GM13977 (cell line): ENCODE measurements around the gene HS1BP3.
A peak's percentile ranks its signal among the peaks of the same experiment; 100 is the strongest.

Source experiments
- DNase-seq: peaks from one replicate; pipeline ENCODE4 v3.0.0; 2012; ENCODE audit warnings: low spot score
- CTCF ChIP-seq: IDR thresholded peaks from 2 replicates; pipeline ENCODE4 v1.5.1; 2012; ENCODE audit warnings: mild to moderate bottlenecking, control low read depth; ENCODE audit not compliant: insufficient read depth; ENCODE audit errors: extremely low read depth, missing control alignments
- in situ Hi-C: fragments of 300-500 bp; cut with MboI; formaldehyde crosslinking; loops from one replicate; pipeline ENCODE4 v1.12.0; 2022; ENCODE audit warnings: low sequenced_read_pairs, low pct_unique_long_range_greater_than_20kb, mixed read lengths, inconsistent platforms; ENCODE audit not compliant: unreplicated experiment

Gene HS1BP3, protein sequence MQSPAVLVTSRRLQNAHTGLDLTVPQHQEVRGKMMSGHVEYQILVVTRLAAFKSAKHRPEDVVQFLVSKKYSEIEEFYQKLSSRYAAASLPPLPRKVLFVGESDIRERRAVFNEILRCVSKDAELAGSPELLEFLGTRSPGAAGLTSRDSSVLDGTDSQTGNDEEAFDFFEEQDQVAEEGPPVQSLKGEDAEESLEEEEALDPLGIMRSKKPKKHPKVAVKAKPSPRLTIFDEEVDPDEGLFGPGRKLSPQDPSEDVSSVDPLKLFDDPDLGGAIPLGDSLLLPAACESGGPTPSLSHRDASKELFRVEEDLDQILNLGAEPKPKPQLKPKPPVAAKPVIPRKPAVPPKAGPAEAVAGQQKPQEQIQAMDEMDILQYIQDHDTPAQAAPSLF

GRCh38 chr2:20650877-20651730 is at the start of gene HS1BP3:
Gene HS1BP3 (minus strand): TSS chr2:20651098. CDS start chr2:20651063, 35 bp downstream.
- DNase-seq, result peak; percentile 98
- in situ Hi-C loops, result no loop called here
- peak; percentile 97 for TF ChIP-seq CTCF

DNA sequence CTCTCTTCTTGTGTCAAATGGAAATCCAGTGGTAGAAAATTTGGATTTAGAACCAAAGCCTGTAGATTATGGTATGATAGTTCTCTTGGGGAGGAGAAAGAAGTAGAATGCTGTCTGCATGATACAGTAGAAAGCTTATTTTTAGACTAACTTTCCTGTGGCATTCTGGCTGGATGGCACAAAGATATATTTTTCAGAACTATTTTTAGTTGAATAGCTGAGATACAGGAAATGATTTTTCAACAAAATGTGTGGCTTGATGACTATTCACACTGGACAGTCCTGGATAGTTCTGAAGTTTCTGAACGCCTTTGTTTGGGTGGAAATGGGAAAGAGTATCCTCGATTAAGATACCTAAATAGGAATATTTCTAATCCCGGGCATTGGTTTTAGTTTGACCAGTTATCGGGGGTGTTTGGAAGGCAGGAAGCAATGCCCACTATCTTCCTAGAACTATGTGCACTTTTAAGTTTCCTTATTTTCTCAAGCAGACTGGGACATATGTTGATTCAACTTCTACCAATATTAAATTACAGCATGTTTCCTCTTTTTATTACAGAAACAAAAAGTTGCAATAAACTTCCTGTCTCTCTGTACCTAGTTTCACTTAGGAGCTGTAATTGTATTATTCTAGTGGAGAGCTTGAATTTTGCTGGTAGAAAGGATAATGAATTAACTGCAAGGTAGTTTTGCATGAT is 48.2 kb upstream of the HS1BP3 start:
- no peak for TF ChIP-seq CTCF
- no peak for DNase-seq
- in situ Hi-C loops, result no loop called here

- in situ Hi-C loops, result no loop called here
- DNase-seq, result no peak
- no peak for TF ChIP-seq CTCF
Observed at GRCh38 chr2:20697322-20697934, 46.5 kb upstream of the HS1BP3 start.

DNA sequence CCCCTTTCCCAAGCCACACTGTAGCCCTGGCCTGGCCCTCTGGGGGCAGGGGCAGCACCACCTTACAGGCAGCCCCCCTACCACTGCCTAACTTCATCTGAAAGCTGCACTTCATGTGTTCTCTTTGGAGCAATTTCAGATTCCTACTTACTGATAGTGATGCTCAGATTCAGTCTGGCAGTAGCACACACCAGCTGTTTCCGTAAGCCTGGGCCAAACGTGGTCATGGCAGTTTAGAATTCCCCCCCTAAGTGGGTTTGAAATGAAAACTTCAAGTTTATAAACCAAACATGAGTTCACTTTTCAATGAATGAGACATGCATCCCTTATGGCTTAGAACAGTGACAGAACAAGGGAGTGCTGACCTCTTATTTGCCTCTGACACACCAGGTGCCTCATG is 45.5 kb upstream of the HS1BP3 start:
- DNase-seq, result no peak
- in situ Hi-C loops, result no loop called here
- no peak for TF ChIP-seq CTCF

DNA sequence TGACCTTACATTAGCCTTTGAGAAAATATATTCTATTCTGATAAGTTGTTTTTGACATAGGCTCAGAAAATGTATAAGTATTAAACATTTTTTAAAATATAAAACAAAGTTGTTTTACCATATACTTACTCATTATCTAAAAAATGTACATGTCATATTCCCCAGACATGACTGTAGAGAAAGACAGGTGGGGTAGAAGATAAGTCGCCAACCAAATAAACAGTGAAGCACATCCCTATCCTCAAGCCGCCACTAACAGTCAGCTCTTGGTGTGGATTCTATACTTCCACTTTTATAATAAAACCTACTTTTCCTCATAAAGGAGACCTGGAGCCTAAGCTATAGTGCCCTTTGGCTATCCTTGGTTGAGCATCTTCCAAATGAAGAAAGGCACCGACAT is 42.4 kb upstream of the HS1BP3 start:
- in situ Hi-C loops, result no loop called here
- no peak for TF ChIP-seq CTCF
- no peak for DNase-seq

DNA sequence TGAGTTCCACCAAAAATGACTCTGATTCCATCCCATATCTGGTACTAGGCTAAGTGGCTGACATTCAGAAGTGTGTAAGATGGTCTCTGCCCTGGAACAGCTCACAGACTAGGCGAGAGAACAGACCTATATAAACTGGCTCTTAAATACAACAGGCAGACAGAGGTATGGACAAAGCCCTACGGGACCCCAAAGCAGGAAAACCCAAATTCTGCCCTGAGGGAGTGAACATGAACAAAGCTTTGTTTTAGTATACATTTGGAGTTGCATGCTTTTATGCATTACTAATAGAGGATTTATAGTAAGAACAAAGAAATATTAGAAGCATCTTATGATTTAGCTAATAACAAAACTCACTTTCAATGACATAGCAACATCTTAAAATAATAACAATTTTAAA is 41.2 kb upstream of the HS1BP3 start:
- no peak for DNase-seq
- no peak for TF ChIP-seq CTCF
- in situ Hi-C loops, result no loop called here
